ENCODE results near the gene PTPRN2. TPM values are rescaled to one million over a fixed set of nuclear protein-coding genes. Genes with fewer than 3 reads are reported as not detected.

Gene PTPRN2
- total and polyA plus RNA-seq, 2 donors (not counting 3 experiments of a cell fraction or from before 2014, with no cell fraction given) = 0.62 to 0.88 TPM

GRCh38 chr7:158161194-158161593 lies 426.4 kb downstream of the PTPRN2 start:
- no peak for FAIRE-seq
- H3K27me3 ChIP-seq (ENCODE audit: control insufficient read depth in 2 of 2, insufficient read depth in 2 of 2, low read length in 2 of 2) = no peaks in the 10 kb centered on the region
- no TSS peak for BruUV-seq (replicated peaks)
- H3K9me1 ChIP-seq (replicated peaks; ENCODE audit: control insufficient read depth, extremely low read depth, insufficient read depth, low read length) = no peaks in the 10 kb centered on the region
- POLR2A ChIA-PET = no interaction called here
- no peaks in the 10 kb centered on the region for H4K20me1 ChIP-seq (replicated peaks; ENCODE audit: control insufficient read depth, extremely low read depth, insufficient read depth, low read length)
- dilution Hi-C loops (cut with MboI; ENCODE audit: extremely low pct_ligation_motif_present, low sequenced_read_pairs) = no loop called here
- CTCF ChIA-PET = no interaction called here
- H2AFZ ChIP-seq (ENCODE audit: low read depth, low read length) = no peak overlapping the region
- no peak overlapping the region for H3K27ac ChIP-seq (ENCODE audit: insufficient read depth, low read depth, low read length)
- no peak for DNase-seq (ENCODE audit: low read depth, low spot score)
- H3K79me2 ChIP-seq (ENCODE audit: control insufficient read depth, insufficient read depth, low read length) = no peaks in the 10 kb centered on the region
- no peaks in the 10 kb centered on the region for H3K36me3 ChIP-seq (ENCODE audit: control insufficient read depth in 2 of 2, extremely low read depth in 1 of 2, insufficient read depth in 2 of 2, low read length in 2 of 2)
- TF ChIP-seq FOS (IDR thresholded peaks at IDR 0.05; ENCODE audit: borderline replicate concordance, insufficient read depth, low read length) (no peak), POLR2AphosphoS5 (IDR thresholded peaks at IDR 0.05; ENCODE audit: insufficient read depth, low read depth, low read length) (no peak), MAX (IDR thresholded peaks at IDR 0.05; ENCODE audit: insufficient read depth, insufficient read length) (no peak), JUN (IDR thresholded peaks at IDR 0.05; ENCODE audit: borderline replicate concordance, insufficient read depth, insufficient read length, low read depth) (no peak), POLR2A (IDR thresholded peaks at IDR 0.05; ENCODE audit: low read depth, low read length) (no peak), EZH2 (IDR thresholded peaks at IDR 0.05; ENCODE audit: borderline replicate concordance, low read depth, low read length, severe bottlenecking) (no peak), CTCF (IDR thresholded peaks at IDR 0.05; ENCODE audit: extremely low read depth in 1 of 2, insufficient read depth in 1 of 2, low read depth in 1 of 2, low read length in 2 of 2) (no peak)
- intact Hi-C loops (cut with micrococcal nuclease) = no loop called here
- no peak overlapping the region for H3K9ac ChIP-seq (replicated peaks; ENCODE audit: extremely low read depth, insufficient read depth, low read length)
- H3K9me3 ChIP-seq (replicated peaks; ENCODE audit: control insufficient read depth, insufficient read depth, low read length) = peaks cover 7% of the 10 kb centered on the region
- no peak overlapping the region for H3K4me3 ChIP-seq (replicated peaks in 1 of 3; ENCODE audit: insufficient read depth in 1 of 3, low read depth in 1 of 3, low read length in 3 of 3)
- no peaks in the 10 kb centered on the region for H3K4me1 ChIP-seq (ENCODE audit: control insufficient read depth, extremely low read depth, insufficient read depth, low read length)
- no peak overlapping the region for H3K4me2 ChIP-seq (ENCODE audit: insufficient read depth, low read length)

All from endothelial cell of umbilical vein (primary cell).